Epithelial cell of esophagus (primary cell): ENCODE data around the gene VPS41.

Experiments
- DNase-seq: peaks from one replicate; pipeline ENCODE4 v3.0.0; 2010; ENCODE audit warnings: low read depth
- H3K4me3 ChIP-seq: 2 replicates; pipeline ENCODE4 v1.5.1; 2011; ENCODE audit warnings: mild to moderate bottlenecking, low read length, control low read depth
- CTCF ChIP-seq: IDR thresholded peaks from 2 replicates; pipeline ENCODE4 v1.5.1; 2011; ENCODE audit warnings: low read depth, mild to moderate bottlenecking, low read length, control low read depth, inconsistent platforms; ENCODE audit not compliant: insufficient read depth; ENCODE audit errors: missing control alignments

VPS41 gene

GRCh38 chr7:38834357-38834756 is 74.6 kb downstream of the VPS41 start:
- DNase-seq = no peak
- no peak for TF ChIP-seq CTCF
- H3K4me3 ChIP-seq = no peak overlapping the region

- no peak overlapping the region for H3K4me3 ChIP-seq
- DNase-seq = no peak
- no peak for TF ChIP-seq CTCF
Measured at GRCh38 chr7:38833329-38833728, 75.7 kb downstream of the VPS41 start.

DNA sequence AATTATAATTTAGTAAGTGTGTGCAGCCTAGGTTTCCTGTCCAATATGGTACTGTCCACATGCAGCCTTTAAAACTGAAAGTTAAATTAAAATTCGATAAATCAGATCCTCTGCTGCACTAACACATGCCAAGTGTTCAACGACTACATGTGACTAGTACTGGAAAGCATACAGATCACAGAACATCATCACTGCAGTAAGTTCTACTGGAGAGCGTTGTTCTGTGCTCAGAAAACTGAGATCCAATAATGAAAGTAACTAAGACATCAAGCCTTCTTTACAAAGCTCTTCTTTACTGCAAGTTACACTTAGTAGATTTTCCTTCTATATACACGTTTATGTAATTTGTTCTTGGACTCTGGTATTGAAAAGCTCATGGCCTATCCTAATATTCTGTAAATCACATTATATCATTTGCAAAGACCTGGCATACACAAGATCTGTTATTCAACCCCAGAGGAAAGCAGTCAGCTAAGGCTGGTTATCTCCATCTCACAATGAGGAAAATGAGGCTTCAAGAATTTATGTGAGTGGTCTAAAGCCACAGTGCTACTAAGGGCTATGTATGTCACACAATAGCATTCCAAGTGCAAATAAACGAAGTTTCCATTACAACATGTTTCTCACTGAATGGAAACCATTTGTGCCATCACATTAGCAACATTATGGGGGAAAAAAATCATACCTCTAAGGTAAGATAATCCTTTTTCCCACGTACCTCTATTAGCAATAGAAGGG is 77.6 kb downstream of the VPS41 start:
- DNase-seq = no peak
- no peak for TF ChIP-seq CTCF
- H3K4me3 ChIP-seq = no peak overlapping the region

DNA sequence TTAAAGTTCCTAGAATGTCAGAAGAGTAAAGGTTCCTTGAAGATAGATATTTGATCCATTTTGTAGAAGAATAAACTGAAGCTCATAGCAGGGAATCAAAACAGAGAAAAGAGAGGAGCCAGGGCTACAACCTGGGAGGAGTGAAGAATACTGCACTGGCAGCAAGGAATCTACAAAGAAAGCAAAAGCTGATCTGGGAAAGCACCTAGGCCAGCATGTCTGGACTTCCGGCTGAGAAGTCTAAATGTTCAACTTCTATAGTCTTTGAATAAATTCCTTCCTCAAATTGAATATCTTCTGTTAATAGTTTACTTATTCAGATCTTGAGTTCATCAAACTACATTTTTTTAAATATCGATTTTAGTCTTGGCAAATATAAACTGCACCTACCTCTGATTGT is 78.2 kb downstream of the VPS41 start:
- H3K4me3 ChIP-seq = no peak overlapping the region
- no peak for TF ChIP-seq CTCF
- no peak for DNase-seq

- no peak for DNase-seq
- no peak overlapping the region for H3K4me3 ChIP-seq
- no peak for TF ChIP-seq CTCF
Measured at GRCh38 chr7:38829488-38830165, 79.4 kb downstream of the VPS41 start.

GRCh38 chr7:38828026-38828425 is 81.0 kb downstream of the VPS41 start:
- no peak for DNase-seq
- no peak overlapping the region for H3K4me3 ChIP-seq
- no peak for TF ChIP-seq CTCF
